OCI-LY7 (cell line): Measurements from ENCODE around the gene HOMER3.

Experiments
- EZH2phosphoT487 ChIP-seq: fragments of 200-600 bp; sonication (generic); IDR thresholded peaks from 2 replicates; pipeline ENCODE4 v1.6.1; 2018; ENCODE audit warnings: low read depth, borderline replicate concordance, mild to moderate bottlenecking, mixed run types, antibody characterized with exemption, low read length, moderate library complexity, mixed read lengths
- TF ChIP-seq, protein P1 (sequence below): fragments of 200-600 bp; sonication (generic); conservative IDR thresholded peaks from 2 replicates; pipeline ENCODE4 v1.5.1; 2014; ENCODE audit warnings: mild to moderate bottlenecking, antibody characterized with exemption, low read length, moderate library complexity, mixed read lengths

DNA sequence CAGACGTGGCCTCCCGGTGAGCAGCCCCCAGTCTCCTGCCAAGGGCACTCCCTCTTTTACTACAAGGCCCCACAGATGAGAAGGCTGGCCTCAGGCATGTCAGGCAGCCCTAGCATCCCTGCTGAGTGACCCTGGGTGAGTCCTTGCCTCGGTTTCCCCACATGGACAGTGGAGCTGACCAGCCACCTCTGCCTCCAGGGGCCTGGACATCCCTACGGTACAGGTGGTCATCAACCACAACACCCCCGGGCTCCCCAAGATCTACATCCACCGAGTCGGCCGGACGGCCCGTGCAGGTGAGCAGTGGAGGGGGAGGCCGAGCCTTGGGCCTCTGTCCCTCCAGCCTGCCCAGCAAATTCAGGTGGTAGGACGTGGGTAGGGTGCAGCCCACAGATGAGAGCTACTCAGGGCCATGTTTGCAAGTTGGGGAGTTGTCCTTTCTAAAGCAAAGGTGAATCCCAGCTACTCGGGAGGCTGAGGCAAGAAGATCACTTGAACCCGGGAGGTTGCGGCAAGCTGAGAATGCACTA, 16.3 kb downstream of the HOMER3 start:
- TF ChIP-seq, protein P1, sequence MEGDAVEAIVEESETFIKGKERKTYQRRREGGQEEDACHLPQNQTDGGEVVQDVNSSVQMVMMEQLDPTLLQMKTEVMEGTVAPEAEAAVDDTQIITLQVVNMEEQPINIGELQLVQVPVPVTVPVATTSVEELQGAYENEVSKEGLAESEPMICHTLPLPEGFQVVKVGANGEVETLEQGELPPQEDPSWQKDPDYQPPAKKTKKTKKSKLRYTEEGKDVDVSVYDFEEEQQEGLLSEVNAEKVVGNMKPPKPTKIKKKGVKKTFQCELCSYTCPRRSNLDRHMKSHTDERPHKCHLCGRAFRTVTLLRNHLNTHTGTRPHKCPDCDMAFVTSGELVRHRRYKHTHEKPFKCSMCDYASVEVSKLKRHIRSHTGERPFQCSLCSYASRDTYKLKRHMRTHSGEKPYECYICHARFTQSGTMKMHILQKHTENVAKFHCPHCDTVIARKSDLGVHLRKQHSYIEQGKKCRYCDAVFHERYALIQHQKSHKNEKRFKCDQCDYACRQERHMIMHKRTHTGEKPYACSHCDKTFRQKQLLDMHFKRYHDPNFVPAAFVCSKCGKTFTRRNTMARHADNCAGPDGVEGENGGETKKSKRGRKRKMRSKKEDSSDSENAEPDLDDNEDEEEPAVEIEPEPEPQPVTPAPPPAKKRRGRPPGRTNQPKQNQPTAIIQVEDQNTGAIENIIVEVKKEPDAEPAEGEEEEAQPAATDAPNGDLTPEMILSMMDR: no peak
- TF ChIP-seq EZH2phosphoT487: no peak
